ENCODE data around the gene NAALADL1.

The NAALADL1 gene

DNA sequence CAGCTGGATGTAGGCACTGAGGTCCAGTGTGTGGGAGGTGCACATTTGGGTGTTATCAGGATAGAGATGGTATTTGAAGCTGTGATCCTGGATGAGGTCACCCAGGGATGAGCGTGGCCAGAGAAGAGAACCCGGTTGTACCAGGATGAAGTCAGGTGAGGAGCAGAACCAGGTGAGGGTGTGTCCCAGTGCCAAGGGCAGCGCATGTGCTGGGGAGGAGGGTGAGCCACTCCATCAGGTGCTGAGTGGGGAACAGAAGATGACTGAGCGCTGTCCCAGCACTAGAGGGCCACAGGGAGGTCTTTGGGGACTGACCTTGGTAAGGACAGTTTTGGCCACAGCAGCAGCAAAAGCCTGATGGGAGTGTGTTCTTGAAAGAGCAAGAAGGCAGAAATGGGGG, 41.6 kb downstream of the NAALADL1 start:
- no peak overlapping the region for H2AFZ ChIP-seq (ENCODE audit: low read depth, low read length)
- no peak overlapping the region for H3K27ac ChIP-seq (ENCODE audit: low read length)
- H3K79me2 ChIP-seq (ENCODE audit: low read length): peaks cover 30% of the 10 kb centered on the region
- peaks cover 33% of the 10 kb centered on the region for H3K36me3 ChIP-seq (replicated peaks; ENCODE audit: low read depth, low read length)
- no peaks in the 10 kb centered on the region for H3K27me3 ChIP-seq (ENCODE audit: low read depth, low read length)
- no peak overlapping the region for H3K9ac ChIP-seq (ENCODE audit: low read length)
- TF ChIP-seq, protein P1, sequence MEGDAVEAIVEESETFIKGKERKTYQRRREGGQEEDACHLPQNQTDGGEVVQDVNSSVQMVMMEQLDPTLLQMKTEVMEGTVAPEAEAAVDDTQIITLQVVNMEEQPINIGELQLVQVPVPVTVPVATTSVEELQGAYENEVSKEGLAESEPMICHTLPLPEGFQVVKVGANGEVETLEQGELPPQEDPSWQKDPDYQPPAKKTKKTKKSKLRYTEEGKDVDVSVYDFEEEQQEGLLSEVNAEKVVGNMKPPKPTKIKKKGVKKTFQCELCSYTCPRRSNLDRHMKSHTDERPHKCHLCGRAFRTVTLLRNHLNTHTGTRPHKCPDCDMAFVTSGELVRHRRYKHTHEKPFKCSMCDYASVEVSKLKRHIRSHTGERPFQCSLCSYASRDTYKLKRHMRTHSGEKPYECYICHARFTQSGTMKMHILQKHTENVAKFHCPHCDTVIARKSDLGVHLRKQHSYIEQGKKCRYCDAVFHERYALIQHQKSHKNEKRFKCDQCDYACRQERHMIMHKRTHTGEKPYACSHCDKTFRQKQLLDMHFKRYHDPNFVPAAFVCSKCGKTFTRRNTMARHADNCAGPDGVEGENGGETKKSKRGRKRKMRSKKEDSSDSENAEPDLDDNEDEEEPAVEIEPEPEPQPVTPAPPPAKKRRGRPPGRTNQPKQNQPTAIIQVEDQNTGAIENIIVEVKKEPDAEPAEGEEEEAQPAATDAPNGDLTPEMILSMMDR (IDR thresholded peaks at IDR 0.05; ENCODE audit: low read depth, low read length): no peak; the same call in 1 of the 2 replicates
- TF ChIP-seq EZH2phosphoT487 (IDR thresholded peaks at IDR 0.05; ENCODE audit: low read depth): no peak
- H3K9me3 ChIP-seq (ENCODE audit: insufficient read depth, low read length): no peaks in the 10 kb centered on the region
- H3K4me2 ChIP-seq (ENCODE audit: low read length): no peak overlapping the region
- no peak overlapping the region for H3K4me3 ChIP-seq (ENCODE audit: low read length)
- peaks cover 12% of the 10 kb centered on the region for H3K4me1 ChIP-seq (ENCODE audit: low read length)
- H4K20me1 ChIP-seq (ENCODE audit: insufficient read depth, low read length): no peaks in the 10 kb centered on the region

DNA sequence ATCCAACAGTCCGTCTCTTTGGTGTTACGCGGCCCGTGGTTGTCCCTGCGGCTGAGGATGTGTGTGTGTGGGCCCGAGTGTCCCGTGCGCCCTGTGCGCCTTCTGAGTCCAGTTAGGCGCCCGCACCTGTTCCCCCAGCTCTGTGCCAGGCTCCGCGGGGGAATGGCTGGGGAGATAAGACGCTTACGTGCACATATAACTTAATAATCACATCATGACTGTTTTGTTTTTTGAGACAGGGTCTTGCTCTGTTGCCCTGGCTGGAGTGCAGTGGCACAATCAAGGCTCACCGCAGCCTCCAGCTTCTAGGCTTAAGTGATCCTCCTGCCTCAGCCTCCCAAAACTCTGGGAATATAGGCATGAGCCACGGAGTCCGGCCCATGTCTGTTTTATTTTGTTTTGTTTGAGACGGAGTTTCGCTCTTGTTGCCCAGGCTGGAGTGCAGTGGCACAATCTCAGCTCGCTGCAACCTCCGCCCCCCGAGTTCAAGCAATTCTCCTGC, 43.6 kb downstream of the NAALADL1 start:
- H3K27ac ChIP-seq (ENCODE audit: low read length): peak overlapping the region; percentile 92
- no peaks in the 10 kb centered on the region for H3K27me3 ChIP-seq (ENCODE audit: low read depth, low read length)
- peaks cover 30% of the 10 kb centered on the region for H3K79me2 ChIP-seq (ENCODE audit: low read length)
- H3K36me3 ChIP-seq (replicated peaks; ENCODE audit: low read depth, low read length): peaks cover 26% of the 10 kb centered on the region
- TF ChIP-seq, protein P1 (IDR thresholded peaks at IDR 0.05; ENCODE audit: low read depth, low read length): no peak
- TF ChIP-seq EZH2phosphoT487 (IDR thresholded peaks at IDR 0.05; ENCODE audit: low read depth): no peak
- peak overlapping the region; percentile 98 for H3K9ac ChIP-seq (ENCODE audit: low read length)
- H4K20me1 ChIP-seq (ENCODE audit: insufficient read depth, low read length): no peaks in the 10 kb centered on the region
- H3K4me2 ChIP-seq (ENCODE audit: low read length): peak overlapping the region; percentile 89
- peak overlapping the region; percentile 96 for H2AFZ ChIP-seq (ENCODE audit: low read depth, low read length)
- peak overlapping the region; percentile 88 for H3K4me3 ChIP-seq (ENCODE audit: low read length)
- H3K4me1 ChIP-seq (ENCODE audit: low read length): peaks cover 12% of the 10 kb centered on the region
- no peaks in the 10 kb centered on the region for H3K9me3 ChIP-seq (ENCODE audit: insufficient read depth, low read length)

DNA sequence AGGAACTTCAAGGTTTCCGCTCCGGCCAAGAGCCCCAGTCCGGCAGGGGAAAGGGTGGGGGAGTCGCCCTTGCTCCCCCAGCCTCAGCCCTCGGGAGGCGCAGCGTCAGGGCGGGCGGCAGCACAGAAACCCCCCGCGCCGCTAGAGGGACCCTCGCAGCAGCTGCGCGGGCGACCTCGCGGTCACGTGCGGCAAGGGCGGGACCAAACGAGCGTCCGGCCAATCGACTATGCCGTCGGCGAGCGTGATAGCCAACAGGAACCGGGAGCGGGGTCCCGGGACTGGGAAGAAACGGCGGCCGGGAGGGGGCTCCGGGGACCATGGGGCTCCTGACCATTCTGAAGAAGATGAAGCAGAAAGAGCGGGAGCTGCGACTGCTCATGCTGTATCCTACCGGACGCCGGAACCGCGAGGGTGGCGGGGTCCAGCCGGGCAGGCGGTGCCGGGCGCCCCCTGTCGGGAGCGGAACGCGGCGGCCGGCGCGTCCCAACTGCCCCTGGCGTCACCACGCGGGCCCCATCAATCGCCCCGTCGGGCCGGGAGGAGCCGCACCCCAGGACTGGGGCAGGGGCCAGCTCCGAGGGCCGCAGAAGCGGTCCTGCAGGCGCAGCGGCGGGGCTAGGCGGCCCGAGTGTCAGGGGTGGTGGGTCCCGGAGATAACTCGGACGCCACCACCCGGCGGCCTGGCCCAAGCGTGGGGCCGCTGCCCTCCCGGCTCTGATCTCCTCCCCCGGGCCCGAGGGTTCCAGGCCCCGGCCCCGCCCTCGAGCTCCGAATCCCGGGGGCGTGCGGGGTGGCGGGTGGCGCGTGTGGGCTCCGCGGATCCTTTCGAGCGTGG, 44.2 kb downstream of the NAALADL1 start, which contains the start of gene ARL2:
ARL2 (plus strand) TSS at position 273 of the 838 bp plus-strand sequence; CDS start at position 321, 48 bp downstream.
- H3K4me3 ChIP-seq (ENCODE audit: low read length): peak within 1 kb of the TSS; percentile 88
- H3K36me3 ChIP-seq (replicated peaks; ENCODE audit: low read depth, low read length): peaks cover 24% of the 10 kb centered on the region
- TF ChIP-seq EZH2phosphoT487 (IDR thresholded peaks at IDR 0.05; ENCODE audit: low read depth): no peak
- TF ChIP-seq, protein P1 (IDR thresholded peaks at IDR 0.05; ENCODE audit: low read depth, low read length): peak; percentile 71
- H4K20me1 ChIP-seq (ENCODE audit: insufficient read depth, low read length): no peaks in the 10 kb centered on the region
- H3K27ac ChIP-seq (ENCODE audit: low read length): peak within 1 kb of the TSS; percentile 92
- H3K4me2 ChIP-seq (ENCODE audit: low read length): peak within 1 kb of the TSS; percentile 89
- H3K79me2 ChIP-seq (ENCODE audit: low read length): peaks cover 30% of the 10 kb centered on the region
- H3K4me1 ChIP-seq (ENCODE audit: low read length): peaks cover 12% of the 10 kb centered on the region
- H2AFZ ChIP-seq (ENCODE audit: low read depth, low read length): peak within 1 kb of the TSS; percentile 96
- H3K9ac ChIP-seq (ENCODE audit: low read length): peak within 1 kb of the TSS; percentile 98
- no peaks in the 10 kb centered on the region for H3K9me3 ChIP-seq (ENCODE audit: insufficient read depth, low read length)
- no peaks in the 10 kb centered on the region for H3K27me3 ChIP-seq (ENCODE audit: low read depth, low read length)

DNA sequence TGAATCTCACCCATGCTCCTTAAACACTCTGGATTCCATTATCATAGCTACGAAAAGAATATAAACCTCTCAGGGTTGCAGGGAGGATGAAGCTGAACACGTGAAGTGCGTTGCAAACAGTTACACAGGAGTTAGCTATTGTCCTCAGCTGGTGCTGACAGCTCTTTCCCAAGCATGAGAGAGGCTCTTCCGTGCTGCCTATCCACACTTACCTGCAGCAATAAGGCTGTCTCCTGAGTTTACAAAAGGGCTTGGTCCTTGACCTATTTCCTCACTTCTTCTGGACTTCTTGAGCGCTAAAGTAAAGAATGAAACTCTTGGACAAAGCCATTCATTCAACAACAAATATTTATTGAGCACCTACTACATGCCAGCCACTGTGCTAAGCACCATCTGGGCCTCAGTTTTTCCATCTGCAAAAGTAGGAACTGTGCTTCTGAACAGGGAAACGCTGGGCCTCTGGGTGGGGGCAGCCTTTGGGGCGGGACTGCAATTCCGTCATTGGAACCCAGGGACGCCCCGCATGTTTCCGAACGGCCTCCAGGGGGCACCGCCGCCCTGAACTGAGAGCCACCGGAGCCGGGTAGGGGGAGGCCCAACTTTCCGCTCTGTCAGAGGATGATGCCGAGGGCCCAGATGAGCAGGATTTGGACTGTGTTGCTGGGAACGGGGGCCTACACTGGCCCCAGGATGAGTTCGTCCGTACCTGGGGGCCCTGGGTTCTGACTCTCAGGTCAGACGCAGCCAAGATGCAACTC, 45.0 kb downstream of the NAALADL1 start:
- peak overlapping the region; percentile 98 for H3K9ac ChIP-seq (ENCODE audit: low read length)
- H3K36me3 ChIP-seq (replicated peaks; ENCODE audit: low read depth, low read length): peaks cover 19% of the 10 kb centered on the region
- H3K27me3 ChIP-seq (ENCODE audit: low read depth, low read length): no peaks in the 10 kb centered on the region
- no peak for TF ChIP-seq EZH2phosphoT487 (IDR thresholded peaks at IDR 0.05; ENCODE audit: low read depth)
- TF ChIP-seq, protein P1 (IDR thresholded peaks at IDR 0.05; ENCODE audit: low read depth, low read length): peak; percentile 72
- no peaks in the 10 kb centered on the region for H3K9me3 ChIP-seq (ENCODE audit: insufficient read depth, low read length)
- peak overlapping the region; percentile 88 for H3K4me3 ChIP-seq (ENCODE audit: low read length)
- peaks cover 12% of the 10 kb centered on the region for H3K4me1 ChIP-seq (ENCODE audit: low read length)
- peak overlapping the region; percentile 96 for H2AFZ ChIP-seq (ENCODE audit: low read depth, low read length)
- H3K79me2 ChIP-seq (ENCODE audit: low read length): peaks cover 30% of the 10 kb centered on the region
- H3K4me2 ChIP-seq (ENCODE audit: low read length): peak overlapping the region; percentile 89
- H3K27ac ChIP-seq (ENCODE audit: low read length): peak overlapping the region; percentile 92
- H4K20me1 ChIP-seq (ENCODE audit: insufficient read depth, low read length): no peaks in the 10 kb centered on the region

Measured in OCI-LY3 (cell line).